CD4-positive, alpha-beta T cell treated with Interleukin-21 for 1 hour (primary cell): ENCODE results near the gene FAM151A.

Experiments used
- DNase-seq: peaks from one replicate; pipeline ENCODE4 v3.0.0-alpha.2; 2020

The FAM151A gene

GRCh38 chr1:54603241-54603640 is 20.1 kb downstream of the FAM151A start:
- no peak for DNase-seq

- no peak for DNase-seq
Measured at GRCh38 chr1:54602554-54602953, 20.8 kb downstream of the FAM151A start.

GRCh38 chr1:54601730-54602129 is 21.6 kb downstream of the FAM151A start:
- no peak for DNase-seq

- DNase-seq: no peak
Measured at GRCh38 chr1:54600947-54601721, 22.2 kb downstream of the FAM151A start.

GRCh38 chr1:54599211-54599823 is 24.0 kb downstream of the FAM151A start:
- DNase-seq: no peak

- DNase-seq: no peak
Measured at GRCh38 chr1:54597455-54598030, 25.8 kb downstream of the FAM151A start.

GRCh38 chr1:54596756-54597155 is 26.6 kb downstream of the FAM151A start:
- DNase-seq: no peak

GRCh38 chr1:54595956-54596498 is 27.3 kb downstream of the FAM151A start:
- no peak for DNase-seq

GRCh38 chr1:54594463-54594862 is 28.9 kb downstream of the FAM151A start:
- no peak for DNase-seq

- no peak for DNase-seq
Measured at GRCh38 chr1:54593571-54594160, 29.7 kb downstream of the FAM151A start.

- DNase-seq: no peak
Measured at GRCh38 chr1:54591127-54591756, 32.1 kb downstream of the FAM151A start.

GRCh38 chr1:54588377-54588776 is 34.9 kb downstream of the FAM151A start:
- no peak for DNase-seq

GRCh38 chr1:54585181-54586066 is 37.9 kb downstream of the FAM151A start:
- no peak for DNase-seq

- no peak for DNase-seq
Measured at GRCh38 chr1:54584575-54584974, 38.8 kb downstream of the FAM151A start.

GRCh38 chr1:54583871-54584270 is 39.5 kb downstream of the FAM151A start:
- no peak for DNase-seq

- no peak for DNase-seq
Measured at GRCh38 chr1:54583307-54583686, 40.0 kb downstream of the FAM151A start.

GRCh38 chr1:54582566-54583306 is 40.6 kb downstream of the FAM151A start:
- DNase-seq: no peak

- no peak for DNase-seq
Measured at GRCh38 chr1:54581621-54582035, 41.7 kb downstream of the FAM151A start.

- no peak for DNase-seq
Measured at GRCh38 chr1:54580856-54581550, 42.3 kb downstream of the FAM151A start.

GRCh38 chr1:54579337-54579781 is 44.0 kb downstream of the FAM151A start:
- DNase-seq: no peak

- no peak for DNase-seq
Measured at GRCh38 chr1:54577612-54578011, 45.7 kb downstream of the FAM151A start.
